Measurements from ENCODE around the gene KDM5B. TPM values are rescaled to one million over a fixed set of nuclear protein-coding genes. Genes with fewer than 3 reads are reported as not detected.

KDM5B gene
- total and polyA plus RNA-seq, 9 donors, result 19.6 to 80.3 (median 53.7) TPM

GRCh38 chr1:202682477-202682876 is 125.7 kb downstream of the KDM5B start:
- intact Hi-C loops (cut with DNase I), result no loop called here
- no peak overlapping the region for H3K27ac ChIP-seq
- no peaks in the 10 kb centered on the region for H3K36me3 ChIP-seq
- no peaks in the 10 kb centered on the region for H3K4me1 ChIP-seq (ENCODE audit: insufficient read depth)
- H3K27me3 ChIP-seq, result no peaks in the 10 kb centered on the region
- no peak for DNase-seq
- TF ChIP-seq EP300 (IDR thresholded peaks at IDR 0.05) (no peak), POLR2A (IDR thresholded peaks at IDR 0.05) (no peak)
- TF ChIP-seq, protein P1, sequence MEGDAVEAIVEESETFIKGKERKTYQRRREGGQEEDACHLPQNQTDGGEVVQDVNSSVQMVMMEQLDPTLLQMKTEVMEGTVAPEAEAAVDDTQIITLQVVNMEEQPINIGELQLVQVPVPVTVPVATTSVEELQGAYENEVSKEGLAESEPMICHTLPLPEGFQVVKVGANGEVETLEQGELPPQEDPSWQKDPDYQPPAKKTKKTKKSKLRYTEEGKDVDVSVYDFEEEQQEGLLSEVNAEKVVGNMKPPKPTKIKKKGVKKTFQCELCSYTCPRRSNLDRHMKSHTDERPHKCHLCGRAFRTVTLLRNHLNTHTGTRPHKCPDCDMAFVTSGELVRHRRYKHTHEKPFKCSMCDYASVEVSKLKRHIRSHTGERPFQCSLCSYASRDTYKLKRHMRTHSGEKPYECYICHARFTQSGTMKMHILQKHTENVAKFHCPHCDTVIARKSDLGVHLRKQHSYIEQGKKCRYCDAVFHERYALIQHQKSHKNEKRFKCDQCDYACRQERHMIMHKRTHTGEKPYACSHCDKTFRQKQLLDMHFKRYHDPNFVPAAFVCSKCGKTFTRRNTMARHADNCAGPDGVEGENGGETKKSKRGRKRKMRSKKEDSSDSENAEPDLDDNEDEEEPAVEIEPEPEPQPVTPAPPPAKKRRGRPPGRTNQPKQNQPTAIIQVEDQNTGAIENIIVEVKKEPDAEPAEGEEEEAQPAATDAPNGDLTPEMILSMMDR (IDR thresholded peaks at IDR 0.05), result no peak
- H3K4me3 ChIP-seq, result no peak overlapping the region
- H3K9me3 ChIP-seq, result no peaks in the 10 kb centered on the region
- 93 to 97% (median 96%) methylated on average over 9 of the region's 9 CpGs for WGBS, 3 donors

- intact Hi-C loops (cut with DNase I), result no loop called here
- TF ChIP-seq POLR2A (IDR thresholded peaks at IDR 0.05) (no peak), EP300 (IDR thresholded peaks at IDR 0.05) (no peak)
- TF ChIP-seq, protein P1 (IDR thresholded peaks at IDR 0.05), result no peak
- no peaks in the 10 kb centered on the region for H3K36me3 ChIP-seq
- no peak for DNase-seq
- WGBS, 3 donors, result 72 to 79% (median 76%) methylated on average over 11 of the region's 11 CpGs
- H3K4me3 ChIP-seq, result no peak overlapping the region
- H3K27me3 ChIP-seq, result no peaks in the 10 kb centered on the region
- H3K4me1 ChIP-seq (ENCODE audit: insufficient read depth), result no peaks in the 10 kb centered on the region
- no peaks in the 10 kb centered on the region for H3K9me3 ChIP-seq
- no peak overlapping the region for H3K27ac ChIP-seq
Measured at GRCh38 chr1:202681736-202682420, 126.3 kb downstream of the KDM5B start.

- no peaks in the 10 kb centered on the region for H3K4me1 ChIP-seq (ENCODE audit: insufficient read depth)
- no peak overlapping the region for H3K4me3 ChIP-seq
- no peaks in the 10 kb centered on the region for H3K9me3 ChIP-seq
- H3K36me3 ChIP-seq, result no peaks in the 10 kb centered on the region
- no peak overlapping the region for H3K27ac ChIP-seq
- 92 to 95% (median 93%) methylated on average over 2 of the region's 2 CpGs for WGBS, 3 donors
- no peaks in the 10 kb centered on the region for H3K27me3 ChIP-seq
- DNase-seq, result no peak
- TF ChIP-seq EP300 (IDR thresholded peaks at IDR 0.05) (no peak), POLR2A (IDR thresholded peaks at IDR 0.05) (no peak)
- TF ChIP-seq, protein P1 (IDR thresholded peaks at IDR 0.05), result no peak
- intact Hi-C loops (cut with DNase I), result no loop called here
Measured at GRCh38 chr1:202680586-202681352, 127.5 kb downstream of the KDM5B start.

DNA sequence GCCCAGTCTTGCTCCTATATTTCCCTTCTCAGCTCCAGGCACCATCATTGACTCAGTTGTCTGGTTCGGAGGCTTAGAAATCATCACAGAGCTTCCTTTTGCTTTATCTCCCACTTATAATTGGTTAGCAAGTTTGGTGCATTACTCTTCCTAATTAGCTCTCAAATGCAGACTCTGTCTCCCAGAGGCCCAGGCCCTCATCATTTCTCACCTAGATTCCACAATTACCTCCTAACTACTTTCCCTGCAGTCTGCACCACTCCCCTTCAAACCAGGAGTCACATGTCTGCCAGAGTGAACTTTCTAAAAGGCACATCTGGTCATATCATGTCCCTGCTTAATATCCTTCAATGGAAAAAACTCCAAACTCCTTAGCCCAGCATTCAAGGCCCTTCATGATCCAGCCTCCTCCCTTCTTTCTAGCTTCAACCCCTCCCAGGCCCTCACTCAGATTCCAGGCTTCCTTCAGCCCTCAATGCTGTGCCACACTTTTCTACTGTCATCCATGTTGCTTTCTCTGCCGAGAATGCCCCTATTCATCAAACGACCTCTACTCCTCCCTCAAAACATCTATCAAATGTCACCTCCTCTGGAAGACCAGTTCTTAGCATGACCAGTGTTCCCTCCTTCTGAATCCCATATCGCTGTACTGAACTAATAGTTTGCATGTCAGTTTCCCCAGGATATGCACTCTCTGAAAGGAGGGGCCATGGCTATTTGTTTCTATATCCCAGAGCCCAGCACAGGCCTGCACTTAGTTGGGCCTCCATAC is 128.6 kb downstream of the KDM5B start:
- intact Hi-C loops (cut with DNase I), result no loop called here

More for the DNA sequence above, 128.6 kb downstream of the KDM5B start:
- Histone ChIP-seq H3K4me1 (ENCODE audit: insufficient read depth) (no peaks in the 10 kb centered on the region), H3K27ac (no peak overlapping the region), H3K4me3 (no peak overlapping the region), H3K9me3 (no peaks in the 10 kb centered on the region), H3K27me3 (no peaks in the 10 kb centered on the region), H3K36me3 (no peaks in the 10 kb centered on the region)
- 60 to 70% (median 63%) methylated on average over 4 of the region's 4 CpGs for WGBS, 3 donors
- no peak for DNase-seq
- TF ChIP-seq EP300 (IDR thresholded peaks at IDR 0.05), result no peak

All from ovary (tissue), 9 donors.